Prostate gland (tissue), 2 donors: Measurements from ENCODE around the gene STK35. TPM values are rescaled to one million over a fixed set of nuclear protein-coding genes. Genes with fewer than 3 reads are reported as not detected.

Source experiments
- DNase-seq: peaks from one replicate; pipeline ENCODE4 v3.0.0-alpha.2; 2019; ENCODE audit warnings: low spot score
- H3K27ac ChIP-seq, 2 donors: fragments of 200-600 bp; sonication (generic); 2 replicates each; pipeline ENCODE4 v1.5.1; 2017 to 2019
- H3K27me3 ChIP-seq: fragments of 200-600 bp; sonication (generic); replicated peaks from 2 replicates; pipeline ENCODE4 v1.5.1; 2019; ENCODE audit not compliant: insufficient read depth
- H3K36me3 ChIP-seq, 2 donors: fragments of 200-600 bp; sonication (generic); 1 replicate in 1 of 2; 2 replicates in 1 of 2; pipeline versions ENCODE4 v1.5.1 to v1.8.1; 2017 to 2019
- H3K4me1 ChIP-seq: fragments of 200-600 bp; sonication (generic); replicated peaks from 2 replicates; pipeline ENCODE4 v1.5.1; 2019
- H3K4me3 ChIP-seq, 2 donors: fragments of 200-600 bp; sonication (generic); 2 replicates each; pipeline ENCODE4 v1.5.1; 2017 to 2019
- H3K9me3 ChIP-seq: fragments of 200-600 bp; sonication (generic); 2 replicates; pipeline ENCODE4 v1.5.1; 2017
- CTCF ChIP-seq, 4 experiments: fragments of 200-600 bp in 2 of 4; fragments of 450-650 bp in 2 of 4; sonication (generic) in 2 of 4; IDR thresholded peaks; 1 replicate in 3 of 4; 2 replicates in 1 of 4; pipeline ENCODE4 v1.5.1; 2016 to 2019; ENCODE audit warnings: antibody characterized with exemption in 4 of 4, mild to moderate bottlenecking in 2 of 4, moderate library complexity in 2 of 4
- POLR2A ChIP-seq: fragments of 450-650 bp; IDR thresholded peaks from one replicate; pipeline ENCODE4 v1.6.1; 2016; ENCODE audit warnings: antibody characterized with exemption, mild to moderate bottlenecking
- POLR2AphosphoS5 ChIP-seq: sonication (generic); formaldehyde crosslinking; IDR thresholded peaks from one replicate; pipeline ENCODE4 v1.6.1; 2017; ENCODE audit warnings: antibody characterized with exemption
- WGBS: methylation state at CpG from one replicate; pipeline ENCODE4 v1.1.5; 2018; 5-methylcytosine and 5-hydroxymethylcytosine counted together
- intact Hi-C: fragments of 100-400 bp; cut with DNase I; formaldehyde crosslinking; loops from one replicate; pipeline ENCODE4 v1.14.2; 2022
- total RNA-seq, 2 donors: library from RNA; depleted of rRNA; stranded (reverse); fragments of >200 nt; gene quantifications; one replicate each; pipeline ENCODE4 v1.1.0, GENCODE V29; 2016

Gene STK35
- total RNA-seq, 2 donors from 2014 or later, result 24.2 to 40.7 TPM

- 84% methylated on average over 6 of the region's 6 CpGs for WGBS
- Histone ChIP-seq H3K9me3 (no peaks in the 10 kb centered on the region), H3K36me3 (no peaks in the 10 kb centered on the region), H3K27me3 (no peaks in the 10 kb centered on the region), H3K4me3 (no peak overlapping the region), H3K27ac (no peak overlapping the region), H3K4me1 (no peaks in the 10 kb centered on the region)
- DNase-seq, result no peak
- no peak for TF ChIP-seq CTCF (IDR thresholded peaks at IDR 0.05)
- TF ChIP-seq POLR2AphosphoS5, result no peak
- TF ChIP-seq POLR2A, result no peak
- intact Hi-C loops, result no loop called here
Measured at GRCh38 chr20:2128542-2128941, 26.9 kb downstream of the STK35 start.

- Histone ChIP-seq H3K9me3 (no peaks in the 10 kb centered on the region), H3K27me3 (no peaks in the 10 kb centered on the region), H3K4me3 (no peak overlapping the region), H3K27ac (no peak overlapping the region), H3K4me1 (no peaks in the 10 kb centered on the region), H3K36me3 (no peaks in the 10 kb centered on the region)
- TF ChIP-seq POLR2A, result no peak
- TF ChIP-seq POLR2AphosphoS5, result no peak
- no peak for TF ChIP-seq CTCF (IDR thresholded peaks at IDR 0.05)
- WGBS, result 85% methylated on average over 15 of the region's 15 CpGs
- intact Hi-C loops, result no loop called here
- no peak for DNase-seq
Measured at GRCh38 chr20:2130062-2130591, 28.5 kb downstream of the STK35 start.

- intact Hi-C loops, result no loop called here
- Histone ChIP-seq H3K4me1 (no peaks in the 10 kb centered on the region), H3K27ac (no peak overlapping the region), H3K4me3 (no peak overlapping the region), H3K36me3 (no peaks in the 10 kb centered on the region), H3K27me3 (no peaks in the 10 kb centered on the region), H3K9me3 (no peaks in the 10 kb centered on the region)
- TF ChIP-seq POLR2A (no peak), POLR2AphosphoS5 (no peak)
- DNase-seq, result no peak
- WGBS, result 84% methylated on average over 9 of the region's 9 CpGs
Measured at GRCh38 chr20:2130683-2131082, 29.1 kb downstream of the STK35 start.

- H3K36me3 ChIP-seq, result no peaks in the 10 kb centered on the region
- H3K27ac ChIP-seq, result no peak overlapping the region
- TF ChIP-seq POLR2A, result no peak
- TF ChIP-seq CTCF (IDR thresholded peaks at IDR 0.05), result no peak
- TF ChIP-seq POLR2AphosphoS5, result no peak
- no peaks in the 10 kb centered on the region for H3K4me1 ChIP-seq
- no peaks in the 10 kb centered on the region for H3K27me3 ChIP-seq
- no peak for DNase-seq
- 97% methylated on average over 3 of the region's 3 CpGs for WGBS
- intact Hi-C loops, result no loop called here
- H3K9me3 ChIP-seq, result no peaks in the 10 kb centered on the region
- H3K4me3 ChIP-seq, result no peak overlapping the region
Measured at GRCh38 chr20:2131366-2131765, 29.7 kb downstream of the STK35 start.

- DNase-seq, result peak; percentile 35
- TF ChIP-seq POLR2AphosphoS5, result peak; percentile 12
- TF ChIP-seq CTCF (IDR thresholded peaks at IDR 0.05), result no peak
- Histone ChIP-seq H3K9me3 (no peaks in the 10 kb centered on the region), H3K27me3 (no peaks in the 10 kb centered on the region), H3K27ac (no peak overlapping the region), H3K36me3 (no peaks in the 10 kb centered on the region), H3K4me3 (no peak overlapping the region), H3K4me1 (no peaks in the 10 kb centered on the region)
- WGBS, result 48% methylated on average over 3 of the region's 3 CpGs
- intact Hi-C loops, result no loop called here
Measured at GRCh38 chr20:2132461-2132901, 30.9 kb downstream of the STK35 start.
